Measurements from ENCODE around the gene MAN1C1. TPM values are rescaled to one million over a fixed set of nuclear protein-coding genes. Genes with fewer than 3 reads are reported as not detected.

Gene MAN1C1
- polyA plus RNA-seq, 1 donor from 2014 or later, result 1.3 TPM

DNA sequence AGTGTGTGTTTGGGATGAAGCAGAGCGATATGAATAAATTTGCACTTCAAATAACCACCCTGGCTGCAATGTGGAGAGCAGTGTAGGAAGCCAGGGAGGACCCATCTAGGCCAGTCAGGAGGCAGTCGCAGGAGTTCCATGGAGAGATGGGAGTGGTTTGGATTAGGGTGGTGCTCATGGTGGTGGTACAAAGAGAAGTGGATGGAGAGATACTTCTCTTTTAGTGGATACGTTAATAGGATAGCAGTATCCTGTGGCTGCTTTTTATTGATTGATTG lies 58.2 kb downstream of the MAN1C1 start:
- TF ChIP-seq RAD21 (conservative IDR thresholded peaks at IDR 0.05) (no peak), TAF1 (IDR thresholded peaks at IDR 0.05; ENCODE audit: low read depth) (no peak), EP300 (conservative IDR thresholded peaks at IDR 0.05; ENCODE audit: poor library complexity, severe bottlenecking) (no peak), EZH2 (IDR thresholded peaks at IDR 0.05; ENCODE audit: borderline replicate concordance, insufficient read depth, low read length, poor library complexity, severe bottlenecking) (no peak), POLR2AphosphoS5 (IDR thresholded peaks at IDR 0.05) (no peak), MXI1 (conservative IDR thresholded peaks at IDR 0.05; ENCODE audit: poor library complexity, severe bottlenecking) (no peak)
- TF ChIP-seq, protein P1, sequence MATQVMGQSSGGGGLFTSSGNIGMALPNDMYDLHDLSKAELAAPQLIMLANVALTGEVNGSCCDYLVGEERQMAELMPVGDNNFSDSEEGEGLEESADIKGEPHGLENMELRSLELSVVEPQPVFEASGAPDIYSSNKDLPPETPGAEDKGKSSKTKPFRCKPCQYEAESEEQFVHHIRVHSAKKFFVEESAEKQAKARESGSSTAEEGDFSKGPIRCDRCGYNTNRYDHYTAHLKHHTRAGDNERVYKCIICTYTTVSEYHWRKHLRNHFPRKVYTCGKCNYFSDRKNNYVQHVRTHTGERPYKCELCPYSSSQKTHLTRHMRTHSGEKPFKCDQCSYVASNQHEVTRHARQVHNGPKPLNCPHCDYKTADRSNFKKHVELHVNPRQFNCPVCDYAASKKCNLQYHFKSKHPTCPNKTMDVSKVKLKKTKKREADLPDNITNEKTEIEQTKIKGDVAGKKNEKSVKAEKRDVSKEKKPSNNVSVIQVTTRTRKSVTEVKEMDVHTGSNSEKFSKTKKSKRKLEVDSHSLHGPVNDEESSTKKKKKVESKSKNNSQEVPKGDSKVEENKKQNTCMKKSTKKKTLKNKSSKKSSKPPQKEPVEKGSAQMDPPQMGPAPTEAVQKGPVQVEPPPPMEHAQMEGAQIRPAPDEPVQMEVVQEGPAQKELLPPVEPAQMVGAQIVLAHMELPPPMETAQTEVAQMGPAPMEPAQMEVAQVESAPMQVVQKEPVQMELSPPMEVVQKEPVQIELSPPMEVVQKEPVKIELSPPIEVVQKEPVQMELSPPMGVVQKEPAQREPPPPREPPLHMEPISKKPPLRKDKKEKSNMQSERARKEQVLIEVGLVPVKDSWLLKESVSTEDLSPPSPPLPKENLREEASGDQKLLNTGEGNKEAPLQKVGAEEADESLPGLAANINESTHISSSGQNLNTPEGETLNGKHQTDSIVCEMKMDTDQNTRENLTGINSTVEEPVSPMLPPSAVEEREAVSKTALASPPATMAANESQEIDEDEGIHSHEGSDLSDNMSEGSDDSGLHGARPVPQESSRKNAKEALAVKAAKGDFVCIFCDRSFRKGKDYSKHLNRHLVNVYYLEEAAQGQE (IDR thresholded peaks at IDR 0.05; ENCODE audit: borderline replicate concordance), result no peak
- TF ChIP-seq, protein P2, sequence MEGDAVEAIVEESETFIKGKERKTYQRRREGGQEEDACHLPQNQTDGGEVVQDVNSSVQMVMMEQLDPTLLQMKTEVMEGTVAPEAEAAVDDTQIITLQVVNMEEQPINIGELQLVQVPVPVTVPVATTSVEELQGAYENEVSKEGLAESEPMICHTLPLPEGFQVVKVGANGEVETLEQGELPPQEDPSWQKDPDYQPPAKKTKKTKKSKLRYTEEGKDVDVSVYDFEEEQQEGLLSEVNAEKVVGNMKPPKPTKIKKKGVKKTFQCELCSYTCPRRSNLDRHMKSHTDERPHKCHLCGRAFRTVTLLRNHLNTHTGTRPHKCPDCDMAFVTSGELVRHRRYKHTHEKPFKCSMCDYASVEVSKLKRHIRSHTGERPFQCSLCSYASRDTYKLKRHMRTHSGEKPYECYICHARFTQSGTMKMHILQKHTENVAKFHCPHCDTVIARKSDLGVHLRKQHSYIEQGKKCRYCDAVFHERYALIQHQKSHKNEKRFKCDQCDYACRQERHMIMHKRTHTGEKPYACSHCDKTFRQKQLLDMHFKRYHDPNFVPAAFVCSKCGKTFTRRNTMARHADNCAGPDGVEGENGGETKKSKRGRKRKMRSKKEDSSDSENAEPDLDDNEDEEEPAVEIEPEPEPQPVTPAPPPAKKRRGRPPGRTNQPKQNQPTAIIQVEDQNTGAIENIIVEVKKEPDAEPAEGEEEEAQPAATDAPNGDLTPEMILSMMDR (IDR thresholded peaks at IDR 0.05; ENCODE audit: poor library complexity, severe bottlenecking), result no peak

DNA sequence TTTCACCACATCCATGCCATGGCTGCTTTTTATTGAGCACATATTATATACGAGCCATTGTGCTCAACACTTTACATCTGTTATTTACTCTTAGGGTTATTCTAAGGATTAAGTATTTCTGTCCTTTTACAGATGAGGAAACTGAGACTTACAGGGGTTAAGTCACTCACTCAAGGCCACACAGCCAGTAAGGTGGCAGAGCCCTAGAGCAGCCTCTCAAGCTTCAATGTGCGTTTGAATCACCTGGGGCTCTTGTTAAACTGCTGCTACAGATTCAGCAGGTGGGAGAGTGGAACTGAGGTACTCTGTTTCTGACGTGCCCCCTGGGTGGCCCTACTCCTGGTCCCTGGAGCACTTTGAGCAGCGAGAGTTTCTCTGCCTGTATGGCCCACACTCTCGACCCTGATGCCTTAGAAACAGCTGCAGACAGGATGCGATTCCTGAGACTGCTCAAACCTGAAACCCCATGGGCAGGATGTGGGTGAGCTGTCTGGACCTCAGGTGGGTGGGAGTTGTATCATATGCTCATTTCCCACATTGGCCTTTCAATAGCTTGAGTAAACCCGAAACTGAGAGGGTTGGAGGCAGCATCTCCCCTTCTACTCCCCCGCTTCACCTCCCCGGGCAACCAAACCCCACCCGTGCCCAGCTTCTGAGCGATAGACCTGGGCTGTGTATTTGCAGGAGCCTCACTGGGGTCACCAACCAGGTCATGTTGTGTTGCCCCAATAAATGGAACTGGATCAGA lies 59.3 kb downstream of the MAN1C1 start:
- no peak for TF ChIP-seq RAD21 (conservative IDR thresholded peaks at IDR 0.05)
- no peak for TF ChIP-seq TAF1 (IDR thresholded peaks at IDR 0.05; ENCODE audit: low read depth)
- no peak for TF ChIP-seq MXI1 (conservative IDR thresholded peaks at IDR 0.05; ENCODE audit: poor library complexity, severe bottlenecking)
- TF ChIP-seq, protein P2 (IDR thresholded peaks at IDR 0.05; ENCODE audit: poor library complexity, severe bottlenecking), result no peak
- TF ChIP-seq EZH2 (IDR thresholded peaks at IDR 0.05; ENCODE audit: borderline replicate concordance, insufficient read depth, low read length, poor library complexity, severe bottlenecking), result no peak
- TF ChIP-seq, protein P1 (IDR thresholded peaks at IDR 0.05; ENCODE audit: borderline replicate concordance), result no peak
- no peak for TF ChIP-seq SMC3 (conservative IDR thresholded peaks at IDR 0.05; ENCODE audit: poor library complexity)
- TF ChIP-seq POLR2AphosphoS5 (IDR thresholded peaks at IDR 0.05), result no peak
- TF ChIP-seq EP300 (conservative IDR thresholded peaks at IDR 0.05; ENCODE audit: poor library complexity, severe bottlenecking), result no peak
- H3K4me3 ChIP-seq (ENCODE audit: low read length), result no peak overlapping the region
- H3K9me2 ChIP-seq (ENCODE audit: insufficient read depth, low read length), result no peaks in the 10 kb centered on the region
- no peaks in the 10 kb centered on the region for H3K27me3 ChIP-seq (ENCODE audit: insufficient read depth, low read depth, low read length)
- no peaks in the 10 kb centered on the region for H3K9me3 ChIP-seq (ENCODE audit: low read length)
- no peaks in the 10 kb centered on the region for H3F3A ChIP-seq (ENCODE audit: insufficient read depth, low read length, poor library complexity, severe bottlenecking)
- no peaks in the 10 kb centered on the region for H4K20me1 ChIP-seq (ENCODE audit: insufficient read depth)
- H3K27ac ChIP-seq (ENCODE audit: low read length), result no peak overlapping the region
- no peaks in the 10 kb centered on the region for H3K79me2 ChIP-seq (replicated peaks; ENCODE audit: insufficient read depth, low read length)
- H3K4me2 ChIP-seq (ENCODE audit: low read length), result no peak overlapping the region
- H2AFZ ChIP-seq (ENCODE audit: low read depth, low read length), result no peak overlapping the region
- no peaks in the 10 kb centered on the region for H3K36me3 ChIP-seq (ENCODE audit: insufficient read depth, low read length)
- H3K9ac ChIP-seq (ENCODE audit: low read length), result no peak overlapping the region

More for the DNA sequence above, 58.2 kb downstream of the MAN1C1 start:
- Histone ChIP-seq H3K4me2 (ENCODE audit: low read length) (no peak overlapping the region), H3K9ac (ENCODE audit: low read length) (no peak overlapping the region), H3K27ac (ENCODE audit: low read length) (no peak overlapping the region), H3K36me3 (ENCODE audit: insufficient read depth, low read length) (no peaks in the 10 kb centered on the region), H3K9me2 (ENCODE audit: insufficient read depth, low read length) (no peaks in the 10 kb centered on the region), H2AFZ (ENCODE audit: low read depth, low read length) (no peak overlapping the region), H3K4me3 (ENCODE audit: low read length) (no peak overlapping the region), H3F3A (ENCODE audit: insufficient read depth, low read length, poor library complexity, severe bottlenecking) (no peaks in the 10 kb centered on the region), H3K27me3 (ENCODE audit: insufficient read depth, low read depth, low read length) (no peaks in the 10 kb centered on the region), H4K20me1 (ENCODE audit: insufficient read depth) (no peaks in the 10 kb centered on the region), H3K79me2 (replicated peaks; ENCODE audit: insufficient read depth, low read length) (no peaks in the 10 kb centered on the region), H3K9me3 (ENCODE audit: low read length) (no peaks in the 10 kb centered on the region)
